Mucosa of stomach (tissue), 1 donor: ENCODE data around the gene NHSL1.

ENCODE experiments used
- H3K27me3 ChIP-seq: one replicate; pipeline ENCODE4 v1.7.0; 2013; ENCODE audit warnings: mild to moderate bottlenecking, low read length; ENCODE audit not compliant: control insufficient read depth, insufficient read depth
- H3K36me3 ChIP-seq: one replicate; pipeline ENCODE4 v1.7.0; 2013; ENCODE audit warnings: low read length; ENCODE audit not compliant: control insufficient read depth, insufficient read depth
- H3K4me1 ChIP-seq: one replicate; pipeline ENCODE4 v1.7.0; 2013; ENCODE audit warnings: mild to moderate bottlenecking, low read length; ENCODE audit not compliant: control insufficient read depth, insufficient read depth
- H3K4me3 ChIP-seq: one replicate; pipeline ENCODE4 v1.7.0; 2013; ENCODE audit warnings: low read length
- H3K9ac ChIP-seq: one replicate; pipeline ENCODE4 v1.7.0; 2013; ENCODE audit warnings: mild to moderate bottlenecking, low read length, moderate library complexity
- H3K9me3 ChIP-seq: one replicate; pipeline ENCODE4 v1.7.0; 2013; ENCODE audit warnings: mild to moderate bottlenecking, low read length, moderate library complexity; ENCODE audit not compliant: control insufficient read depth
- donor health status: Pancreatic carcinoma.

Gene NHSL1

GRCh38 chr6:138503881-138504680 is 4.8 kb upstream of the NHSL1 start:
- Histone ChIP-seq H3K4me1 (peaks cover 75% of the 10 kb centered on the region), H3K36me3 (no peaks in the 10 kb centered on the region), H3K9ac (peak overlapping the region; percentile 22), H3K4me3 (no peak overlapping the region), H3K27me3 (no peaks in the 10 kb centered on the region), H3K9me3 (no peaks in the 10 kb centered on the region)

GRCh38 chr6:138502546-138502945 is 3.3 kb upstream of the NHSL1 start:
- no peaks in the 10 kb centered on the region for H3K27me3 ChIP-seq
- no peak overlapping the region for H3K4me3 ChIP-seq
- no peaks in the 10 kb centered on the region for H3K9me3 ChIP-seq
- H3K36me3 ChIP-seq: no peaks in the 10 kb centered on the region
- peaks cover 77% of the 10 kb centered on the region for H3K4me1 ChIP-seq
- H3K9ac ChIP-seq: no peak overlapping the region

GRCh38 chr6:138500867-138501446 is 1.7 kb upstream of the NHSL1 start:
- H3K36me3 ChIP-seq: no peaks in the 10 kb centered on the region
- no peak overlapping the region for H3K4me3 ChIP-seq
- no peaks in the 10 kb centered on the region for H3K9me3 ChIP-seq
- no peak overlapping the region for H3K9ac ChIP-seq
- peaks cover 70% of the 10 kb centered on the region for H3K4me1 ChIP-seq
- no peaks in the 10 kb centered on the region for H3K27me3 ChIP-seq

- H3K27me3 ChIP-seq: no peaks in the 10 kb centered on the region
- no peaks in the 10 kb centered on the region for H3K36me3 ChIP-seq
- H3K9ac ChIP-seq: peak overlapping the region; percentile 19
- H3K4me1 ChIP-seq: peaks cover 64% of the 10 kb centered on the region
- no peaks in the 10 kb centered on the region for H3K9me3 ChIP-seq
- no peak overlapping the region for H3K4me3 ChIP-seq
Observed at GRCh38 chr6:138500045-138500665, 861 bp upstream of the NHSL1 start.

- H3K27me3 ChIP-seq: no peaks in the 10 kb centered on the region
- H3K4me3 ChIP-seq: no peak overlapping the region
- H3K4me1 ChIP-seq: peaks cover 55% of the 10 kb centered on the region
- H3K9me3 ChIP-seq: no peaks in the 10 kb centered on the region
- H3K9ac ChIP-seq: no peak overlapping the region
- no peaks in the 10 kb centered on the region for H3K36me3 ChIP-seq
Observed at GRCh38 chr6:138498629-138499302, 528 bp downstream of the NHSL1 start.

- Histone ChIP-seq H3K36me3 (no peaks in the 10 kb centered on the region), H3K9ac (no peak overlapping the region), H3K4me1 (peaks cover 51% of the 10 kb centered on the region), H3K4me3 (no peak overlapping the region), H3K9me3 (no peaks in the 10 kb centered on the region), H3K27me3 (no peaks in the 10 kb centered on the region)
Observed at GRCh38 chr6:138497286-138497685, 2.0 kb downstream of the NHSL1 start.

GRCh38 chr6:138494312-138494711 is 5.0 kb downstream of the NHSL1 start:
- Histone ChIP-seq H3K27me3 (no peaks in the 10 kb centered on the region), H3K4me3 (no peak overlapping the region), H3K9me3 (no peaks in the 10 kb centered on the region), H3K36me3 (no peaks in the 10 kb centered on the region), H3K9ac (no peak overlapping the region), H3K4me1 (peaks cover 38% of the 10 kb centered on the region)

- Histone ChIP-seq H3K27me3 (no peaks in the 10 kb centered on the region), H3K4me1 (peaks cover 29% of the 10 kb centered on the region), H3K4me3 (no peak overlapping the region), H3K9me3 (no peaks in the 10 kb centered on the region), H3K36me3 (no peaks in the 10 kb centered on the region), H3K9ac (no peak overlapping the region)
Observed at GRCh38 chr6:138493413-138493812, 5.9 kb downstream of the NHSL1 start.

- H3K36me3 ChIP-seq: no peaks in the 10 kb centered on the region
- no peaks in the 10 kb centered on the region for H3K27me3 ChIP-seq
- H3K9me3 ChIP-seq: no peaks in the 10 kb centered on the region
- peaks cover 24% of the 10 kb centered on the region for H3K4me1 ChIP-seq
- no peak overlapping the region for H3K4me3 ChIP-seq
- H3K9ac ChIP-seq: no peak overlapping the region
Observed at GRCh38 chr6:138492871-138493270, 6.4 kb downstream of the NHSL1 start.

- Histone ChIP-seq H3K4me3 (no peak overlapping the region), H3K4me1 (peaks cover 22% of the 10 kb centered on the region), H3K9ac (no peak overlapping the region), H3K36me3 (no peaks in the 10 kb centered on the region), H3K27me3 (no peaks in the 10 kb centered on the region), H3K9me3 (no peaks in the 10 kb centered on the region)
Observed at GRCh38 chr6:138492113-138492512, 7.2 kb downstream of the NHSL1 start.

GRCh38 chr6:138491017-138491416 is 8.3 kb downstream of the NHSL1 start:
- no peaks in the 10 kb centered on the region for H3K9me3 ChIP-seq
- no peaks in the 10 kb centered on the region for H3K27me3 ChIP-seq
- H3K4me3 ChIP-seq: no peak overlapping the region
- no peaks in the 10 kb centered on the region for H3K36me3 ChIP-seq
- H3K4me1 ChIP-seq: peaks cover 33% of the 10 kb centered on the region
- H3K9ac ChIP-seq: no peak overlapping the region

GRCh38 chr6:138489846-138490245 is 9.4 kb downstream of the NHSL1 start:
- Histone ChIP-seq H3K9ac (no peak overlapping the region), H3K9me3 (no peaks in the 10 kb centered on the region), H3K4me1 (peaks cover 41% of the 10 kb centered on the region), H3K4me3 (no peak overlapping the region), H3K27me3 (no peaks in the 10 kb centered on the region), H3K36me3 (no peaks in the 10 kb centered on the region)
